Measurements from ENCODE around the gene TBC1D5. TPM values are rescaled to one million over a fixed set of nuclear protein-coding genes. Genes with fewer than 3 reads are reported as not detected.
"Not testable (repeated sequence)": the region's sequence is repeated elsewhere in the genome, so short reads cannot be mapped to it uniquely, and the experiment has no call there.

The TBC1D5 gene
- total RNA-seq, 3 donors from 2014 or later = 22.4 to 25.3 (median 25.2) TPM

DNA sequence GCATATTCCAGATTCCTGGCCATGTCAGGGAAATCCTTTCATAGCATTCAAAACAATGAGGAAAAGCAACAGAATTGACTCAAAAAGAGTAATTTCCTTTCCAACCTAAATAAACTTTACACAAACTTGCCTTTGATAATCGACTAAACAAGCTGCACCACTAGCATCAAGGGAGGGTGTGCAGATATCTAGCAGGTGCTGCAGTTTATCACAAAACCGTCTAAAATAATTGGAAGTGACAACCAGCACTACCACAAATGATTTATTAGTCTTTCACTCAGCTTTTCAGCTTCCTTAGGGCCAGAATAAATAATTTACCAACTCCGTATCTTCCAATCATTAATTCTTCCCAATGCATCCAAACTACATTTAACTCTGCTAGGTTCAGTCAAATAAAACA is 71.7 kb downstream of the TBC1D5 start:
- H3K4me1 Mint-ChIP-seq (ENCODE audit: low read depth) = peaks cover 1% of the 10 kb centered on the region
- no peaks in the 10 kb centered on the region for H3K9me3 Mint-ChIP-seq
- DNase-seq = no peak
- H3K36me3 Mint-ChIP-seq (ENCODE audit: insufficient read depth) = peaks cover 9% of the 10 kb centered on the region
- no peak for ATAC-seq
- no peak overlapping the region for H3K4me3 Mint-ChIP-seq
- H3K27me3 Mint-ChIP-seq (ENCODE audit: low read depth) = no peaks in the 10 kb centered on the region

DNA sequence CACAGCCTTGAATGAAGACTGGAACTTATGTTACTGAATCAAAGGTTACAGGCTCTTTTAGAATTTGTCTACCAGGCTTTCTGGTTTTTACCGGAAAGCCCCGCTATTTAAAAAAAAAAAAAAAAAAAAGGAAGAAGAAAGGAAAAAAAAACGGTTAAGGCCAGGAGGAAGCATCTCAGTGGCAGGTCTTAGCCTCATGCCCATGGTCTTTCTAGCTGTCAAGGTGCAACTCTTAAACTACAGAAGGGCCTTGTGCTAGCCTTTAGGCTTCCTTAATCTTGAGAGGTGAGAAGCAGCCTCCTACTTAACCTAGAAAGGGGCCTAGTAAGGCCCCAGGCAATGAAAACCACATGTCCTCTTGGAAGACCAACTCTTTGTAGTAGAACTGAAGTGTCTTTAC is 77.5 kb downstream of the TBC1D5 start:
- Mint-ChIP-seq H3K36me3 (ENCODE audit: insufficient read depth) (no peaks in the 10 kb centered on the region), H3K27me3 (ENCODE audit: low read depth) (no peaks in the 10 kb centered on the region), H3K9me3 (no peaks in the 10 kb centered on the region), H3K4me1 (ENCODE audit: low read depth) (peaks cover 2% of the 10 kb centered on the region), H3K4me3 (no peak overlapping the region)
- no peak for ATAC-seq
- DNase-seq = no peak

DNA sequence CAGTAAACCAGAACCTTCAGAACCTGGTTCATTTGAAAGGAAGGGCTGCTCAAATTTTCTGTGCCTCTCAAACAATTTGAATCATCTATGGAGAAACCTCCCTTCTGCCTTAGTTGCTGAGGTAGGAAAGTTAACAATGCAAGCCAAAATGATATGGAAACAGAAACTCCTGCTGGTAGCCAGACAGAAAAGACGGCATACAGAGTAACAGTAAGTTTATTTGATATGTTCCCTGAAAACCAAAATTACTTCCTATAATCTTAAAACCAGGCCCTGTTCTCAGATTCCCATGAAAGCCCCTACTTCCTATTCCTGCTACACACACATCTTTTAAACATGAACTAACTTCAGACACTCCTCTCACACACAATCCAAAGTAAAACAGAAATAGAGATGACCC is 86.2 kb downstream of the TBC1D5 start:
- H3K9me3 Mint-ChIP-seq = no peaks in the 10 kb centered on the region
- peaks cover 2% of the 10 kb centered on the region for H3K4me1 Mint-ChIP-seq (ENCODE audit: low read depth)
- H3K36me3 Mint-ChIP-seq (ENCODE audit: insufficient read depth) = peaks cover 2% of the 10 kb centered on the region
- H3K27me3 Mint-ChIP-seq (ENCODE audit: low read depth) = no peaks in the 10 kb centered on the region
- H3K4me3 Mint-ChIP-seq = no peak overlapping the region
- DNase-seq (no peak), ATAC-seq (no peak)

DNA sequence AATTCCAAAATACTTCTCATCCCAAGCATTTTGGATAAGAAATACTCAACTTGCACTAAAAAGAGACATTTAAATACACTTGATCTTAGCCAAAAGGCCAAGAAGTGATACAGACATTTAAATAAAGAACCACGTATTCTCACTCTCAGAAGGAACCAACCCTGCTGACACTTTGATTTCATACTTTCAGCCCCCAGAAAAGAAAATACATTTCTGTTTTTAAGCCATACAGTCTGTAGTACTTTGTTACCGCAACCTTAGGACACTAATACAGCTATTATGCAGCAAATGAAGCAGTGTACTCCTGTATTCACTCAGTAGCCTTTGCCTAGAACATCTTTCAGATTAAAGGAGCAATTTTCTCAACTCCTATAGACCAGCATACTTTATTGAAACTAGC is 86.7 kb downstream of the TBC1D5 start:
- no peak for ATAC-seq
- Mint-ChIP-seq H3K27me3 (ENCODE audit: low read depth) (no peaks in the 10 kb centered on the region), H3K9me3 (no peaks in the 10 kb centered on the region), H3K4me1 (ENCODE audit: low read depth) (peaks cover 2% of the 10 kb centered on the region), H3K4me3 (no peak overlapping the region), H3K36me3 (ENCODE audit: insufficient read depth) (peaks cover 2% of the 10 kb centered on the region)
- no peak for DNase-seq

DNA sequence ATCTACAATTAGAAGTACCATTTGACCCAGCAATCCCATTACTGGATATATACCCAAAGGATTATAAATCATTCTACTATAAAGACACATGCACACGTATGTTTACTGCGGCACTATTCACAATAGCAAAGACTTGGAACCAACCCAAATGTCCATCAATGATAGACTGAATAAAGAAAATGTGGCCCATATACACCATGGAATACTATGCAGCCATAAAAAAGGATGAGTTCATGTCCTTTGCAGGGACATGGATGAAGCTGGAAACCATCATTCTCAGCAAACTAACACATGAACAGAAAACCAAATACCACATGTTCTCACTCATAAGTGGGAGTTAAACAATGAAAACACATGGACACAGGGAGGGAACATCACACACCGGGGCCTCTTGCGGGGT is 92.7 kb downstream of the TBC1D5 start:
- H3K9me3 Mint-ChIP-seq; DNase-seq; H3K4me3 Mint-ChIP-seq; H3K36me3 Mint-ChIP-seq (ENCODE audit: insufficient read depth); H3K27me3 Mint-ChIP-seq (ENCODE audit: low read depth); H3K4me1 Mint-ChIP-seq (ENCODE audit: low read depth); ATAC-seq: not testable (repeated sequence)

DNA sequence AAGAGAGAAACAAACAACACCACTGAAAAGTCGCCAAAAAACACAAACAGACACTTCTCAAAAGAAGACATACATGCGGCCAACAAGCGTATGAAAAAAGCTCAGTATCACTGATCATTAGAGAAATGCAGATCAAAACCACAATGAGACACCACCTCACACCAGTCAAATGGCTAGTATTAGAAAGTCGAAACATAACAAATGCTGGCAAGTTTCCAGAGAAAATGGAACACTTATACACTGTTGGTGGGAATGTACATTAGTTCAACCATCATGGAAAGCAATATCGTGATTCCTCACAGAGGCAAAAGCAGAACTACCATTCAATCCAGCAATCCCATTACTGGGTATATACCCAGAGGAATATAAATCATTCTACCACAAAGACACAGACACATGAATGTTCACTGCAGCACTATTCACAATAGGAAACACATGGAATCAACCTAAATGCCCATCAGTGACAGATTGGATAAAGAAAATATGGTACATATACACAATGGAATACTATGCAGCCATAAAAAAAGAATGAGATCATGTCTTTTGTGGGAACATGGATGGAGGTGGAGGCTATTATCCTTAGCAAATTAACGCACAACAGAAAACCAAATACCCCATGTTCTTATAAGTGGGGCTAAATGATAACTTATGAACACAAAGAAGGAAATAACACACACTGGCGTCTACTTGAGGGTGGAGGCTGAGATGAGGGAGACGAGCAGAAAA is 93.6 kb downstream of the TBC1D5 start:
- ATAC-seq; DNase-seq; H3K36me3 Mint-ChIP-seq (ENCODE audit: insufficient read depth); H3K4me3 Mint-ChIP-seq; H3K4me1 Mint-ChIP-seq (ENCODE audit: low read depth); H3K27me3 Mint-ChIP-seq (ENCODE audit: low read depth); H3K9me3 Mint-ChIP-seq: not testable (repeated sequence)

DNA sequence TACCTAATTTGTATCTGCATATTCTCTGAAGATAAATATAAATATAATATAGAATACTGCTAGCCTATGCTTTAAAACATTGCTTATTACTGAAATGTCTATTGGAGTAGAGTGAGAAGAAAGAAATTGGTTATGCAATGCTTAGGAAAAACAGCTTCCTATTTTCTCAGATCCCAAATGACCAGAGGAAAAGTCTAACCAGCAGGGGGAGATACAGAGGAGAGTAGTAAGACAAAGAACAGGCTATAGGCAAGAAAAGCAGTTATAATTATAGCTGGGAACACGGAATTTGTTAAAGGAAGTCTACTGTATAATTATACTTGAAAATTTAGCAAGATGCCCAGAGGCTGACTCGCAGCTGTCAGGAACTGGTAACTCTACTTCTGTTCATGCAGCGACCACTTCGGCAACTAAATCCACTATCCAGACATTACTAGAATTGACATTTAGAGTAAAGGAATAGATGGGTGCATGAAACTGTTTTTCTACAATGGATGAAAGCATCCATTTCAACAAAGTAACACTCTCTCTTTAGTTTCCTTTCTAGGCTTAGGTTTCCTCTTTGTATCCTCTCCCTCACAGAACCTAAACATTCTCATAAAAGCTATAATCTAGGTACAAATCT is 97.2 kb downstream of the TBC1D5 start:
- no peak for DNase-seq
- H3K9me3 Mint-ChIP-seq = no peaks in the 10 kb centered on the region
- peaks cover 4% of the 10 kb centered on the region for H3K36me3 Mint-ChIP-seq (ENCODE audit: insufficient read depth)
- H3K4me1 Mint-ChIP-seq (ENCODE audit: low read depth) = peaks cover 6% of the 10 kb centered on the region
- no peak for ATAC-seq
- H3K27me3 Mint-ChIP-seq (ENCODE audit: low read depth) = no peaks in the 10 kb centered on the region
- no peak overlapping the region for H3K4me3 Mint-ChIP-seq

DNA sequence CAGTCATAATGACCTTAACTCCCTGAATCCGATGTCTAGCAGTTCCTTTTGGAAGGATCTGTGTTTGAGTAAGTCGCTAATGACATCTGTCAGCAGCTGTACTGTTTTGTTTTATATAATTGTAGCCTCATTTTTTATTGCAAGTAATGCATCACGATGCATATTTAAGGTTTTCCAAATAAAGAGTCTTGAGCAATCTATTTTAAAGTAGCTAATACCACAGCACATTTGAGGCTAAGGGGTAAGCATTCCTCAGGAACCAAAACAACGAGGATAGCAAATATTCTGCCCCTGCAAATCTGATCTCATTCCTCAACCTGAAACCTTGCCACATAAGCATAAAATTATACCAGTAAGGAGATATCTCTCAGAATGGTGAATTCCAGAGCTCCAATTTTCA is 98.7 kb downstream of the TBC1D5 start:
- peaks cover 3% of the 10 kb centered on the region for H3K36me3 Mint-ChIP-seq (ENCODE audit: insufficient read depth)
- H3K4me1 Mint-ChIP-seq (ENCODE audit: low read depth) = peaks cover 14% of the 10 kb centered on the region
- ATAC-seq (no peak), DNase-seq (no peak)
- no peak overlapping the region for H3K4me3 Mint-ChIP-seq
- H3K27me3 Mint-ChIP-seq (ENCODE audit: low read depth) = no peaks in the 10 kb centered on the region
- no peaks in the 10 kb centered on the region for H3K9me3 Mint-ChIP-seq

DNA sequence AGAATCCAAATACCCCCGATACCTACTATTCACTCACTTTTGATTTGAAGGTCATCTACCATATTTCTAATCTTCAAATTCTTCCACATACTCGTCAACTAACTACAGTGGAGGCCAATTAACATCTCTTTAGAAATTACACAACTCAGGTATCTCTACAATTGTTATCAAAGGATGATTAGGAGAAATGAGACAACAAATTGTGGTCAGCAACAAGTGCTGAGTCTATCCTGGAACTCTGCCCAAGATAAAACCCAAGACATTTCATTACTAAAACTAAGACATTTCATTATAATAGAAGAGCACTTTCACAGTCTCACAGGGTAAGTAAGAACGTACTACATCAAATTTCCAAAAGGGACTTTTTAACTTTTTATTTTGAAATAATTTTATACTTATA is 100.0 kb downstream of the TBC1D5 start:
- H3K4me1 Mint-ChIP-seq (ENCODE audit: low read depth) = peaks cover 14% of the 10 kb centered on the region
- no peak overlapping the region for H3K4me3 Mint-ChIP-seq
- peaks cover 5% of the 10 kb centered on the region for H3K36me3 Mint-ChIP-seq (ENCODE audit: insufficient read depth)
- H3K27me3 Mint-ChIP-seq (ENCODE audit: low read depth) = no peaks in the 10 kb centered on the region
- DNase-seq (no peak), ATAC-seq (no peak)
- H3K9me3 Mint-ChIP-seq = no peaks in the 10 kb centered on the region

DNA sequence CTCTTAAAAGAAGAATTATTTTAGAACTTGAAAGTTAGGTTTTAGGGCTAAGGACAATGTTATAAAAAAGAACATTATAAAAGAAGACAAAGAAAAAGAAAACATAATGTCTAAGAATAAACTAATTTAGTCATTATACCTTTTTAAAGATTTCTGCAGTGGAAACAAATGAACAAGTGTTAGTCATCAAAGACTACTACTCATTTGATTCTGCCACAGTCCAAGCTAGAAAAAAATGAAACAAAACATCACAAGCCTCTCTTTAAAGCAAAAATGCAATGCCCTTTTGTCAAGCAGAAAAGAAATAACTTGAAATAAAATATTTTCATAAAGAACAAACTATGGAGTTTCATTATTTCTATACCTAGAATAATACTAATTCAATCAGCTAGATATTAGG is 102.0 kb downstream of the TBC1D5 start:
- Mint-ChIP-seq H3K4me3 (no peak overlapping the region), H3K9me3 (no peaks in the 10 kb centered on the region)
- ATAC-seq = peak; percentile 43 to 51

DNA sequence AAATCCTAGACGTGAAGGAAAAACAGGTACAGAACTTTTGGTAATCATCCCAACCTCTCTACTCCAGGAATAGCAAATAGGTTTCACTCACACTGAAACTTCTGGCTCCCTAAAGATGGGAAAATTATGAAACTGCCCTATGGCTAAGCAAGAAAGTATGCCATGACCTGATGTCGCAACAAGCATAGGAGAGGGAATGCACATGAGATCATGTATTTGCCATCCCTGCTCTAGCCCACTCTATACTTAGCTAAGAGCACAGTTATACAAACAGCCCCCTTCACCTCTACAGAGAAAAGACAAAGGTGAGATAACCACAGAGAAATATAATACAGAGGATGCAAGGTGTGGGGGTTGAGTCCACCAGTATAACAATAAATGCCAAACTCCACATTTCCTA is 102.7 kb downstream of the TBC1D5 start:
- Mint-ChIP-seq H3K4me1 (ENCODE audit: low read depth) (peaks cover 16% of the 10 kb centered on the region), H3K27me3 (ENCODE audit: low read depth) (no peaks in the 10 kb centered on the region), H3K36me3 (ENCODE audit: insufficient read depth) (peaks cover 9% of the 10 kb centered on the region), H3K4me3 (no peak overlapping the region), H3K9me3 (no peaks in the 10 kb centered on the region)
- DNase-seq = no peak
- ATAC-seq = no peak

More for the DNA sequence above, 102.0 kb downstream of the TBC1D5 start:
- H3K27me3 Mint-ChIP-seq (ENCODE audit: low read depth) = no peaks in the 10 kb centered on the region
- DNase-seq = no peak
- peaks cover 14% of the 10 kb centered on the region for H3K4me1 Mint-ChIP-seq (ENCODE audit: low read depth)
- peaks cover 5% of the 10 kb centered on the region for H3K36me3 Mint-ChIP-seq (ENCODE audit: insufficient read depth)

DNA sequence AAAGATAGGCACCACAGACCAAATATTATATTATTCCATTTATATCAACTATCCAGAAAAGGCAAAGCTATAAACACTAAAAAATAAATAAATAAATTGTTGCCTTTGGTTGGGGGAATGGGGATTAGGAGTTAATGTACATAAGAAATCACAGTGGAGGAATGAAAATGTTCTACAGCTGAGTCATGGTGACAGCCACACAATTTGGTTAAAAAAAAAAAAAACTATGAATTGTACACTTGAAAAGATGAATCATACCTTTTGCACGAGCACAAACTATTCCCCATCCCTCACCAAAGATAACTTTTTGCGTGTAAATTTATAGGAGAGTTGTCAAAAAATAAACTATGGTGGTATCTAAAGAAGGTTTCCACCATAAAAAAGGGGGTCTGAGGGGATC is 103.2 kb downstream of the TBC1D5 start:
- Mint-ChIP-seq H3K9me3 (peaks cover 2% of the 10 kb centered on the region), H3K4me1 (ENCODE audit: low read depth) (peaks cover 18% of the 10 kb centered on the region), H3K36me3 (ENCODE audit: insufficient read depth) (peaks cover 10% of the 10 kb centered on the region), H3K27me3 (ENCODE audit: low read depth) (no peaks in the 10 kb centered on the region), H3K4me3 (no peak overlapping the region)
- no peak for ATAC-seq
- no peak for DNase-seq

DNA sequence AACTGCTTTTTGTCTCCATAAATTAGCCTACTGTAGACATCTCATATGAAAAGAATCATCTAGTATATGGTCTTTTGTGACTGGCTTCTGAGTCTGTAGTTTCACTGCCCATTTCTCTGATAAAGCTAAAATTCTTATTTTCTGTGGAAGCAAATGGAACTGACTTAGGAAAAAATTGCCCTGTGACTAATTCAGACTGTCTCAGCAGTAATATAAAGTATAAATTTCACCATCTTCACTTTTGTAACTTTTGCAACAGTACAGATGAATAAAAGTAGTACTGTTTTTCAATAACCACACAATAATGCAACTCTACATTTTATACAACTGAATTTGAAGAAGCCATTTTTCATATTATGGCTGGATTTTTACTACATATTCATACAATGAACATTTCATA is 104.1 kb downstream of the TBC1D5 start:
- Mint-ChIP-seq H3K4me1 (ENCODE audit: low read depth) (peaks cover 18% of the 10 kb centered on the region), H3K27me3 (ENCODE audit: low read depth) (no peaks in the 10 kb centered on the region), H3K36me3 (ENCODE audit: insufficient read depth) (peaks cover 12% of the 10 kb centered on the region), H3K4me3 (no peak overlapping the region), H3K9me3 (peaks cover 4% of the 10 kb centered on the region)
- DNase-seq (no peak), ATAC-seq (no peak)

DNA sequence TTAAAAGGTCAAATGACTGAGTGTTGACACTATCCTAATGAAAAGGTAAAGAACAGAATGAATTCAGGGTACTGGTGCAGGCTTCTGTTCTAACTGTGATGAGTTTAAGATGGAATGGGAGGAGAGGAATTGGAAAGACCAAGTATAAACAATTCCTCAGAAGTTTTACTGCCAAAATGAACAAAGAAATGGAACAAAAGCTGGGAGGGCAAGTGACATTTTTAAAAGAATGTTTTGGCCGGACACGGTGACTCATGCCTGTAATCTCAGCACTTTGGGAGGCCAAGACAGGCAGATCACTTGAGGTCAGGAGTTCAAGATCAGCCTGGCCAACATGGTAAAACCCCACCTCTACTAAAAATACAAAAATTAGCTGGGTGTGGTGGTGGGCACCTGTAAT is 106.8 kb downstream of the TBC1D5 start:
- not testable (repeated sequence) for DNase-seq; H3K27me3 Mint-ChIP-seq (ENCODE audit: low read depth); ATAC-seq; H3K9me3 Mint-ChIP-seq; H3K4me3 Mint-ChIP-seq
- peaks cover 14% of the 10 kb centered on the region for H3K36me3 Mint-ChIP-seq (ENCODE audit: insufficient read depth)
- H3K4me1 Mint-ChIP-seq (ENCODE audit: low read depth) = peaks cover 26% of the 10 kb centered on the region

DNA sequence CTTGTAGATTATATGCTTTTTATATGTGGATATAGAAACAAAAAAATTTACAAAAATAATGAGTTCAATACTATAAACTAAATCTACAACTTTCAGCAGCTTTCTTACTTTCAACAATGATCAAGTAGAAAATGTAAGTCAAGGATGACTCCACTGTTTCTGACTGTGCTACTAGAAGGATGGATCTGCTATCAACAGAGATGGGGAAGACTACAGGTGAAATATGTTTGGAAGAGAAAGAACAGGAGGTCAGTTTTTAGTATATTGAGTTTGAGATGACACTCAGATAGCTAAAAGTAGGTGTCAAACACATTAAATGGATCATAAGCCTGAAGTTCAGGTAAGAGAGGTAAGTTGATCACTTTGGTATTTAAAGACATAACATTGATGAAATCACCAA is 107.5 kb downstream of the TBC1D5 start:
- ATAC-seq = no peak
- no peaks in the 10 kb centered on the region for H3K27me3 Mint-ChIP-seq (ENCODE audit: low read depth)

More for the DNA sequence above, 107.5 kb downstream of the TBC1D5 start:
- DNase-seq = no peak
- Mint-ChIP-seq H3K9me3 (peaks cover 4% of the 10 kb centered on the region), H3K4me1 (ENCODE audit: low read depth) (peaks cover 23% of the 10 kb centered on the region), H3K4me3 (no peak overlapping the region), H3K36me3 (ENCODE audit: insufficient read depth) (peaks cover 14% of the 10 kb centered on the region)
